ENCODE data around the gene ART3.
"Not testable (repeated sequence)": the region's sequence is repeated elsewhere in the genome, so short reads cannot be mapped to it uniquely, and the experiment has no call there.

The ART3 gene

GRCh38 chr4:76036855-76037254, 37.7 kb upstream of the ART3 start:
- no peak for DNase-seq
- TF ChIP-seq, protein P1, sequence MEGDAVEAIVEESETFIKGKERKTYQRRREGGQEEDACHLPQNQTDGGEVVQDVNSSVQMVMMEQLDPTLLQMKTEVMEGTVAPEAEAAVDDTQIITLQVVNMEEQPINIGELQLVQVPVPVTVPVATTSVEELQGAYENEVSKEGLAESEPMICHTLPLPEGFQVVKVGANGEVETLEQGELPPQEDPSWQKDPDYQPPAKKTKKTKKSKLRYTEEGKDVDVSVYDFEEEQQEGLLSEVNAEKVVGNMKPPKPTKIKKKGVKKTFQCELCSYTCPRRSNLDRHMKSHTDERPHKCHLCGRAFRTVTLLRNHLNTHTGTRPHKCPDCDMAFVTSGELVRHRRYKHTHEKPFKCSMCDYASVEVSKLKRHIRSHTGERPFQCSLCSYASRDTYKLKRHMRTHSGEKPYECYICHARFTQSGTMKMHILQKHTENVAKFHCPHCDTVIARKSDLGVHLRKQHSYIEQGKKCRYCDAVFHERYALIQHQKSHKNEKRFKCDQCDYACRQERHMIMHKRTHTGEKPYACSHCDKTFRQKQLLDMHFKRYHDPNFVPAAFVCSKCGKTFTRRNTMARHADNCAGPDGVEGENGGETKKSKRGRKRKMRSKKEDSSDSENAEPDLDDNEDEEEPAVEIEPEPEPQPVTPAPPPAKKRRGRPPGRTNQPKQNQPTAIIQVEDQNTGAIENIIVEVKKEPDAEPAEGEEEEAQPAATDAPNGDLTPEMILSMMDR (IDR thresholded peaks at IDR 0.05; ENCODE audit: low read depth, low read length, missing control alignments), result no peak
- Histone ChIP-seq H3K27me3 (replicated peaks) (no peaks in the 10 kb centered on the region), H3K27ac (no peak overlapping the region), H3K4me3 (ENCODE audit: low read depth, low read length) (no peak overlapping the region), H3K36me3 (replicated peaks) (no peaks in the 10 kb centered on the region)
- in situ Hi-C loops (cut with HindIII; ENCODE audit: low pct_ligation_motif_present, low sequenced_read_pairs), result no loop called here

- in situ Hi-C loops (cut with HindIII; ENCODE audit: low pct_ligation_motif_present, low sequenced_read_pairs); H3K4me3 ChIP-seq (ENCODE audit: low read depth, low read length); H3K27me3 ChIP-seq (replicated peaks); H3K27ac ChIP-seq; DNase-seq; H3K36me3 ChIP-seq (replicated peaks): not testable (repeated sequence)
Measured at GRCh38 chr4:76042241-76042998, 32.1 kb upstream of the ART3 start.

DNA sequence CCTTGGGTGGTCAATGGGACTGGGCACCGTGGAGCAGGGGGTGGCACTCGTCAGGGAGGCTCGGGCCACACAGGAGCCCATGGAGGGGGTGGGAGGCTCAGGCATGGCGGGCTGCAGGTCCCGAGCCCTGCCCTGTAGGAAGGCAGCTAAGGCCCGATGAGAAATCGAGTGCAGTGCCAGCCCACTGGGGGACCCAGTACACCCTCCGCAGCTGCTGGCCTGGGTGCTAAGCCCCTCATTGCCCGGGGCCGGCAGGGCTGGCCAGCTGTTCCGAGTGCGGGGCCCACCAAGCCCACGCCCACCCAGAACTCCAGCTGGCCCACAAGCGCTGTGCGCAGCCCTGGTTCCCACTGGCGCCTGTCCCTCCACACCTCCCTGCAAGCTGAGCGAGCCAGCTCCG, 31.2 kb upstream of the ART3 start:
- DNase-seq; in situ Hi-C loops (cut with HindIII; ENCODE audit: low pct_ligation_motif_present, low sequenced_read_pairs): not testable (repeated sequence)

DNA sequence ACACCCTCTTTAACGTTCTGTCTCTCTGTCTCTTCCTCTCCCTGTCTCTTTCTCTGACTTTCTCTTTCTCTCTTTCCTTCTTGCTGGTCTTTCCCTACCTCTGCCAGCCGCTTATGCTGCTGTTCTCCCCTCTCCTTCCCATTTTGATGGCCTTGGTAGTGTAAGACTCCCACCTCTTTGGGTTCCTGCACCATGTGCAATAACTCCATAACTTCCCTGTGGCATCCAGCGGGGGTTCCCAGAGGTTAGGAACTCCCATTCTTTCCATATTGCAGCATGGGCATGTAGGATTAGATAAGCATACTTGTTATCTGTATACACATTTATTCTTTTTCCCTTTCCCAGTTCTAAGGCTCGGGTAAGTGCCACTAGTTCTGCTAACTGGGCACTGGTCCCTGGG, 29.8 kb upstream of the ART3 start:
- in situ Hi-C loops (cut with HindIII; ENCODE audit: low pct_ligation_motif_present, low sequenced_read_pairs), result not testable (repeated sequence)

More for the DNA sequence above, 31.2 kb upstream of the ART3 start:
- H3K4me3 ChIP-seq (ENCODE audit: low read depth, low read length); H3K36me3 ChIP-seq (replicated peaks); H3K27me3 ChIP-seq (replicated peaks); H3K27ac ChIP-seq: not testable (repeated sequence)

DNA sequence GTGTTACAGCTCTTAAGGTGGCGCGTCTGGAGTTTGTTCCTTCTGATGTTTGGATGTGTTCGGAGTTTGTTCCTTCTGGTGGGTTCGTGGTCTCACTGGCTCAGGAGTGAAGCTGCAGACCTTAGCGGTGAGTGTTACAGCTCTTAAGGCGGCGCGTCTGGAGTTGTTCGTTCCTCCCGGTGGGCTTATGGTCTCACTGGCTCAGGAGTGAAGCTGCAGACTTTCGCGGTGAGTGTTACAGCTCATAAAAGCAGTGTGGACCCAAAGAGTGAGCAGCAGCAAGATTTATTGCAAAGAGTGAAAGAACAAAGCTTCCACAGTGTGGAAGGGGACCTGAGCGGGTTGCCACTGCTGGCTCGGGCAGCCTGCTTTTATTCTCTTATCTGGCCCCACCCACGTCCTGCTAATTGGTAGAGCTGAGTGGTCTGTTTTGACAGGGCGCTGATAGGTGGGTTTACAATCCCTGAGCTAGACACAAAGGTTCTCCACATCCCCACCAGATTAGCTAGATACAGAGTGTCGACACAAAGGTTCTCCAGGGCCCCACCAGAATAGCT, 24.6 kb upstream of the ART3 start:
- DNase-seq; in situ Hi-C loops (cut with HindIII; ENCODE audit: low pct_ligation_motif_present, low sequenced_read_pairs); H3K4me3 ChIP-seq (ENCODE audit: low read depth, low read length); H3K27me3 ChIP-seq (replicated peaks); H3K36me3 ChIP-seq (replicated peaks); H3K27ac ChIP-seq: not testable (repeated sequence)

More for the DNA sequence above, 29.8 kb upstream of the ART3 start:
- not testable (repeated sequence) for H3K27ac ChIP-seq; H3K36me3 ChIP-seq (replicated peaks); H3K27me3 ChIP-seq (replicated peaks); H3K4me3 ChIP-seq (ENCODE audit: low read depth, low read length); DNase-seq

DNA sequence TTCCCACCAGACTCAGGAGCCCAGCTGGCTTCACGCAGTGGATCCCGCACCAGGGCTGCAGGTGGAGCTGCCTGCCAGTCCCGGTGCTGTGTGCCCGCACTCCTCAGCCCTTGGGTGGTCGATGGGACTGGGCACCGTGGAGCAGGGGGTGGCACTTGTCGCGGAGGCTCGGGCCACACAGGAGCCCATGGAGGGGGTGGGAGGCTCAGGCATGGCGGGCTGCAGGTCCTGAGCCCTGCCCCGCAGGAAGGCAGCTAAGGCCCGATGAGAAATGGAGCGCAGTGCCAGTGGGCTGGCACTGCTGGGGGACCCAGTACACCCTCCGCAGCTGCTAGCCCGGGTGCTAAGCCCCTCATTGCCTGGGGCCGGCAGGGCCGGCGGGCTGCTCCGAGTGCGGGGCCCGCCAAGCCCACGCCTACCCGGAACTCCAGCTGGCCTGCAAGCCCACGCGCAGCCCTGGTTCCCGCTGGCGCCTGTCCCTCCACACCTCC, 23.9 kb upstream of the ART3 start:
- DNase-seq; H3K4me3 ChIP-seq (ENCODE audit: low read depth, low read length); in situ Hi-C loops (cut with HindIII; ENCODE audit: low pct_ligation_motif_present, low sequenced_read_pairs); H3K36me3 ChIP-seq (replicated peaks); H3K27me3 ChIP-seq (replicated peaks); H3K27ac ChIP-seq: not testable (repeated sequence)

GRCh38 chr4:76053730-76054129, 20.8 kb upstream of the ART3 start:
- DNase-seq, result no peak
- no peak overlapping the region for H3K4me3 ChIP-seq (ENCODE audit: low read depth, low read length)
- H3K36me3 ChIP-seq (replicated peaks), result no peaks in the 10 kb centered on the region
- TF ChIP-seq, protein P1 (IDR thresholded peaks at IDR 0.05; ENCODE audit: low read depth, low read length, missing control alignments), result no peak
- peaks cover 30% of the 10 kb centered on the region for H3K27me3 ChIP-seq (replicated peaks)
- H3K27ac ChIP-seq, result no peak overlapping the region
- in situ Hi-C loops (cut with HindIII; ENCODE audit: low pct_ligation_motif_present, low sequenced_read_pairs), result no loop called here

GRCh38 chr4:76055016-76055415, 19.5 kb upstream of the ART3 start:
- in situ Hi-C loops (cut with HindIII; ENCODE audit: low pct_ligation_motif_present, low sequenced_read_pairs), result no loop called here
- no peak overlapping the region for H3K27ac ChIP-seq

More at GRCh38 chr4:76055016-76055415, 19.5 kb upstream of the ART3 start:
- TF ChIP-seq, protein P1 (IDR thresholded peaks at IDR 0.05; ENCODE audit: low read depth, low read length, missing control alignments), result no peak
- Histone ChIP-seq H3K27me3 (replicated peaks) (peaks cover 32% of the 10 kb centered on the region), H3K36me3 (replicated peaks) (no peaks in the 10 kb centered on the region), H3K4me3 (ENCODE audit: low read depth, low read length) (no peak overlapping the region)
- DNase-seq, result no peak

Measured in brain microvascular endothelial cell (primary cell).